Heart left ventricle (tissue), 13 donors: Measurements from ENCODE around the gene KCNMB2.

Source experiments
- CTCF ChIP-seq, 12 donors: fragments of 200-600 bp; sonication (generic) in 4 of 12; IDR thresholded peaks; one replicate each; pipeline versions ENCODE4 v1.5.0 to v1.8.0; 2018 to 2022; ENCODE audit warnings: antibody characterized with exemption in 12 of 12, mild to moderate bottlenecking in 5 of 12
- POLR2A ChIP-seq, 2 donors: fragments of 450-650 bp; IDR thresholded peaks; one replicate each; pipeline ENCODE4 v1.6.1; 2017; ENCODE audit warnings: antibody characterized with exemption in 2 of 2, mild to moderate bottlenecking in 2 of 2, moderate library complexity in 2 of 2
- donor health status: ischemic (EF 13 %, LVEDD 7.1; RV severe dilation, severe dysfunction).
- donor health status: DM: no; HTN: yes; CAD: no.
- donor health status: DM: no; HTN: no; CAD: no.
- donor health status: ischemic (EF 25% LVEDD 6.9; RV normal size, moderate dysfunction).
- donor health status: ischemic (EF 25% LVEDD 5.7; RV mildly dilated, moderate dysfunction).
- donor health status: ischemic (EF 35%, LVEDD 5.7; RV mildly dilated, moderate dysfunction).
- donor health status: nonischemic (EF 11% LVEDD 7.7; RV severe dilation, severe dysfunction).
- donor health status: DM: yes; HTN: yes; CAD: no.
- donor health status: PGD.
- donor health status: ischemic (EF 29% LVEDD 5.4; RV normal size, mild dysfunction).
- donor health status: nonischemic (EF 23%, LVEDD 6.1; RV moderate dilation, normal function).

GRCh38 chr3:178671377-178671776 is 135.1 kb downstream of the KCNMB2 start:
- TF ChIP-seq CTCF (IDR thresholded peaks at IDR 0.05) (no peak), POLR2A (IDR thresholded peaks at IDR 0.05) (no peak)
